Stimulated activated naive CD8-positive, alpha-beta T cell treated with anti-CD3 and anti-CD28 coated beads, Interleukin-15, Interleukin-2, amounts not matched to agents 100 U/mL and 50 U/mL, for 24 hours (primary cell): ENCODE data around the gene NVL.
"Not testable (repeated sequence)": the region's sequence is repeated elsewhere in the genome, so short reads cannot be mapped to it uniquely, and the experiment has no call there.

Source experiments
- ATAC-seq: fragments of 150-1000 bp; cut with Tn5 transposase; one replicate; pipeline ENCODE4 v1.10.0; 2021
- DNase-seq: peaks from one replicate; pipeline ENCODE4 v3.0.0; 2021

The NVL gene

GRCh38 chr1:224338150-224338838 is 8.3 kb upstream of the NVL start:
- no peak for ATAC-seq
- no peak for DNase-seq

DNA sequence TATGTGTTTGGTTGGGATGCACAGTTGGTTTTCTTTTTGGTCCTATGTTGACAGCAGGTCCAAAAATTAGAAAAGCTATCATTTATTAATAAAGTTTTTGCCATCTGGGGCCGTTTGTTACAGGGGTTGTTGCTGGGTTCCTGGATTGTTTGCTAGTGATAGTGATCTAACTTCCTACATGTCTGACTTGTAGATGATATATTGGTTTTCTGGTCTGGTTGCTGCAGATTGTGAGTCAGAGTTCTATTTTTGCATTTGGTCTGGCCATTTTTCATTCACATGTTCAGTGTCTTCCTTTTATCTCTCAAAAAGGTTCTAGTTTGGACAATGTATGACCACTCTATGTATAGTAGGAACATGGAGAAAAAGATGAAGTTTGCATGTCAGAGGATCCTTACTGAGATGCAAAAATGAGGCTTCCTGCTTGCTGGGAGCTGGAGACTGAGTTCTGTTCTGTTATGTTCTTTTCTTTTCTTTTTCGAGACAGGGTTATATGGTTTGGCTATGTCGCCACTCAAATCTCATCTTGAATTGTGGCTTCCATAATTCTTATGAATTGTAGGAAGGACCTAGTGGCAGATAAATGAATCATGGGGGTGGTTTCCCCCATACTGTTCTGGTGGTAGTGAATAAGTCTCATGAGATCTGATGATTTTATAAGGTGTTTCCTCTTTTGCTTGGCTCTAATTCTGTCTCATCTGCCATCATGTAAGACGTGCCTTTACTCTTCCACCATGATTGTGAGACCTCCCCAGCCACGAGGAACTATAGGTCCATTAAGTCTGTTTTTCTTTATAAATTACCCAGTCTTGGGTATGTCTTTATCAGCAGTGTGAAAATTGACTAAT is 4.2 kb upstream of the NVL start:
- DNase-seq = no peak
- ATAC-seq = peak; percentile 6

GRCh38 chr1:224333309-224333926 is 3.4 kb upstream of the NVL start:
- DNase-seq (no peak), ATAC-seq (no peak)

- DNase-seq = no peak
- ATAC-seq = no peak
Measured at GRCh38 chr1:224331824-224332223, 1.9 kb upstream of the NVL start.

DNA sequence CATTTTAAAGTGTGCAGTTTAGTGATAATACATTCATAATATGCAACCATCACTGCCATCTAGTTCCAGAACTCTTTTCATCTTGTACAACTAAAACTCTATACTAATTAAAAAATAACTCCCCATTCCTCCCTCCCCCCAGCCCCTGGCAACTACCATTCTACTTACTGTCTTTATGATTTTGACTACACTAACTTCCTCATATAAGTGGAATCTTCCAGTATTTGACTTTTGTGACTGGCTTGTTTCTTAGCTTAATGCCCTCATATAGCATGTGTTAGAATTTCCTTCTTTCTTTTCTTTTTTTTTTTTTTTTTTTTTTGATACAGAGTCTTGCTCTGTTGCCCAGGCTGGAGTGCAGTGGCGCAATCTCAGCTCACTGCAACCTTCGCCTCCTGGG is 1.4 kb upstream of the NVL start:
- DNase-seq = no peak
- ATAC-seq = no peak

DNA sequence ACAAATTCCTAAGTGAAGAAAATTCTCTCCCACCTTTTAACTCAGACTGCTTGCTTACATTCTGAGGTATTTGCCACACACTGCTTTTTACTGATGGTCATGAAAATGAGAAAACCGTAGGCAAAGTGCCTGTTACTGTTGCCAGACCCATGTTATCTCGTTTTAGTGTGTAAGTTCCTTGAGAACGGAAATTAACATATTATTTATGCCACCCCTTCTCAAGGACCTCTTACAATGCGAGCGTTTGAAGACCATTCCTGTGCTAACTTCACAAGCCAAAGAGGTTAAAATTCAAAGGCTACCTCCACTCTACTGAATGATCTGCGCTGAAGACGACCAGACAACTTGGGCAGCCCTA is 509 bp downstream of the NVL start:
- DNase-seq (no peak), ATAC-seq (no peak)

DNA sequence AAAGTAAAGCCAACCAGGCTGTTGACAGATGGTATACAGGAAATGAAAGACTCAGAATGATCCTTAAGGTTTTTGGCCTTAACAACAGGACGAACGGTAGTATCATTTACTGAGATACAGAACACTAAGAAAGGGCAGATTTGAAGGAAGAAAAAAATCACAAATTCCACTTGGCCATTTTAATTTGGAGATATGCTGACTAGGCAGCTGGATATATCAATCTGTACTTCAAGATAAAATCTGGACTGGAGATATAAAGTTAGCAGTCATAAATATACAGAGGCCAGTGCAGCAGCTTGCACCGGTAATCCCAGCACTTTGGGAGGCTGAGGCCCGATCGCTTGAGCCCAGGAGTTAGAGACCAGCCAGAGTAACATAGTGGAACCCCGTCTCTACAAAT is 1.3 kb downstream of the NVL start:
- DNase-seq (no peak), ATAC-seq (no peak)

- DNase-seq (no peak), ATAC-seq (no peak)
Measured at GRCh38 chr1:224325959-224326358, 4.0 kb downstream of the NVL start.

- no peak for ATAC-seq
- no peak for DNase-seq
Measured at GRCh38 chr1:224321706-224322105, 8.3 kb downstream of the NVL start.

DNA sequence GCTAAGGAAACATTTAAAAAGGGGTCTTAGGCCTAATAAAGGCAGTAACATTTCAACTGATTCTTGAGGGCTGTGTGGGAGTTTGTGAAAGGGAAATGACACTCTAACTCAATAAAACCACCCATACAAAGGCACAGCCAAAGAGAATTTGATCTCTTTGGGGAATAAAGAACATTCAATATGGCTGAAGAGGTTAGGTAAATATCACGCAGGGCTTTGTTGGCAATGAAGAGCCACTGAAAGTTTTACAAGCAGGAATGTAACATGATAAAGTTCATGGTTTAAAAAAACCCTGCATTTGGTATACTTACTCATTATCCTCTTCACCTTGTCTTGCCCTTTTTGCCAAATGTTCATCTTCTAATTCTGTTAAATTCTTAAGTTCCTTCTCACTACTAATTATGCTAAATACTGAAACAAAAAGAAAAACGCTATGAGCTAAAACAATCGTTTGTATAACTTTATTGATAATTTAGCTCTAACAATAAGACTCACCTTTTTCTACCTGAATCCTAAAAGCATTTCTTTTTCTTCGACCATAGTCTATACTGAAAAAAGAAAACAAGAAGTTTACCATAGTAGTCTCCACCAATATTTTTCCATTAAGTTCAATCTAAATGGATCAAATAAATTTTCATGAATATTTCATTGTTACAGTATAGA is 12.5 kb downstream of the NVL start:
- no peak for ATAC-seq
- DNase-seq = no peak

GRCh38 chr1:224312025-224312424 is 17.9 kb downstream of the NVL start:
- ATAC-seq = no peak
- no peak for DNase-seq

DNA sequence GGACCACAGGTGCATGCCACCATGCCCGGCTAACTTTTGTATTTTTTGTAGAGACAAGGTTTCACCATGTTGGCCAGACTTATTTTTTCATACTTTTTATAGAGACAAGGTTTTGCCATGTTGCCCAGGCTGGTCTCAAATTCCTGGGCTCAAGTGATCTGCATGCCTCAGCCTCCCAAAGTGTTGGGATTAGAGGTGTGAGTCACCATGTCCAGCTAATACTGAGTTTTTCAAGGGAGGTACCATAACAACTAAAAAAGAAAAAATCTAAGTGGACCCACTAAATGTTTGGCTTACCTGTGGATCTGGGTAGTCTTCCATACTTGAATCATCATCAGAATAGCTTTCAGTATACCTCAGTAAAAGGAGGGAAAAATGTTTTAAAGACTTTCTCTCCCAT is 18.5 kb downstream of the NVL start:
- DNase-seq, ATAC-seq: not testable (repeated sequence)

- no peak for ATAC-seq
- DNase-seq = no peak
Measured at GRCh38 chr1:224308064-224308463, 21.9 kb downstream of the NVL start.

- ATAC-seq = no peak
- DNase-seq = no peak
Measured at GRCh38 chr1:224304767-224305166, 25.2 kb downstream of the NVL start.

DNA sequence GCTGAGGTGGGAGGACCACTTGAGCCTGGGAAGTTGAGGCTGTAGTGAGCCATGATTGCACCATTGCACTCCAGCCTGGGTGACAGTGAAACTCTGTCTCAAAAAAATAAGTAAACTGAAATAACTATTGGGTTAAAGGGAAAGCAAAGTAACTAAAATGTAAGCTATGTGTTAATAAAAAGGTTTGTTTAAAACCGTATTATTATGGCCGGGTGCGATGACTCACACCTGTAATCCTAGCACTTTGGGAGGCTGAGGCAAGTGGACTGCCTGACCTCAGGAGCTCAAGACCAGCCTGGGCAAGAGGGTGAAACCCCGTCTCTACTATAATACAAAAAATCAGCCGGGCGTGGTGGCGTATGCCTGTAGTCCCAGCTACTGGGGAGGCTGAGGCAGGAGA is 27.0 kb downstream of the NVL start:
- DNase-seq (no peak), ATAC-seq (no peak)

DNA sequence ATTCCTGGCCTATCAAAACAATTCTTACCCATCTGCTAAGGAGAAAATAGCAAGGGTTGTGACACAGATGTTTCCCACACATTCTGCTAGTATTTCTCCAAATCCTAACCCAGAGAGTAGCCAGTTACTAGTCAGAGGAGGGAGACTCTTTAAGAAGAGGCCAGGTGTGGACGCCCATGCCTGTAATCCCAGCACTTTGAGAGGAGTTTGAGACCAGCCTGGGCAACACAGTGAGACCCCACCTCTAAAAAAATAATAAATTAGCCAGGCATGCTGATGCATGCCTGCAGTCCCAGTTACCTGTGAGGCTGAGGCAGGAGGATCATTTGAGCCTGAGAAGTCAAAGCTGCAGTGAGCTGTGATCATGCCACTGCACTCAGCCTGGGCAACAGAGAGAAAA is 28.6 kb downstream of the NVL start:
- no peak for ATAC-seq
- no peak for DNase-seq

DNA sequence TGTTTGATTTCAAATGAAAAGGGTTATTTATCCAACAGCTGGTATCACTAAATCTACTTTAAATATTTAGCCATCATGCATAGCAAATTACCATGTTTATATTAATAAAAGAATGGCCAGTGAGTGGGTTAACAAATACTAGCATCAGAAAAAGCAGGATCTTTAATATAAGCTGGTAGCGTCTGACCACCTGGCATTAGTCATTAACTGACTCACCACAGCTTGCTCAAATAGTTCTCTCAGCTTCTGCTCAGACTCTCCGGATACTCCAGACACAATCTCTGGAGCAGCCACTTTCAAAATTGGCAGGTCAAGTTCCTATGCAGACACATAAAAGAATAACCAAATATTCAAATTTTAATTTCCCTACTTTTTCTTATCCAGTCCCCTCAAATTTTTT is 29.6 kb downstream of the NVL start:
- no peak for ATAC-seq
- DNase-seq = no peak

DNA sequence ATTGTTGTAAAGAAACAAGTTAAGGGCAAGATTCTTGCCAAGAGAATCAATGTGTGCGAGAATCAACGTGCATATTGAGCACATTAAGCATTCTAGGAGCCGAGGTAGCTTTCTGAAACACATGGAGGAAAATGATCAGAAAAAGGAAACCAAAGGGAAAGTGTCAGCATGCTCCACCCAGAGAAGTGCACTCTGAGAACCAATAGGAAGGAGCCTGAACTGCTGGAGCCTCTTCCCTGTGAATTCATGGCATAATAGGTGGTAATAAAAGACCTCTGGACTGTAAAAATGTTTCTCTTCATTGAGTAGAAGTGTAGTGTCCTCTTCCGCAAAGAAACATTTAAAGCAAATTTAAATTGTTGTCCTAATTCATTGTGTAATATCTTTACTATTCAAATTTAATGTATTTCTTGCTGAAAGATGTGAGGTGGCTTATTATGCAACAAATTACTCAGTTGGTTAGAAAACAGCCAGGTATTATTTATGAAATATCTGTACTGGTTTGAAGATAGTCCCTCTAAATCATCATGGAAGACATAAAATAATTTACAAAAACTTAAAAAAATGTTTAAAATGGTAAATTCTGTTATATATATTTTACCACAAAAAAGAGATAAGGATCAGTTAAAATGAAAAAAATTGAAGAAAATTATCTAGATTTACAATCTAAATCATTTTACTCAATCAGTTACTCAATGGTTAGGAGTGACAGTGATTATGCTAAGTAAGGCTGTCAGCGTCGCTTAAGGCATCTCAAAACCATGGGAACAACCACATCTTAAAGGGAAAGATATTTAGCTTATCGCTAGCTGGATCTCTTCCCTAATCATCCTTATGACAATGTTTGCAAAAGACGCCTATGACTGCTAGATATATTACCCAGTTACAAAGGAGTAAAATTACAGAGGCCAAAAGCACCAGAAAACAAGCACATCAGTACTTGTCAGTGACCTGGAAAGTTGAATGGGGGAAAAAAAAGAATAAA is 31.3 kb downstream of the NVL start:
- no peak for ATAC-seq
- no peak for DNase-seq

DNA sequence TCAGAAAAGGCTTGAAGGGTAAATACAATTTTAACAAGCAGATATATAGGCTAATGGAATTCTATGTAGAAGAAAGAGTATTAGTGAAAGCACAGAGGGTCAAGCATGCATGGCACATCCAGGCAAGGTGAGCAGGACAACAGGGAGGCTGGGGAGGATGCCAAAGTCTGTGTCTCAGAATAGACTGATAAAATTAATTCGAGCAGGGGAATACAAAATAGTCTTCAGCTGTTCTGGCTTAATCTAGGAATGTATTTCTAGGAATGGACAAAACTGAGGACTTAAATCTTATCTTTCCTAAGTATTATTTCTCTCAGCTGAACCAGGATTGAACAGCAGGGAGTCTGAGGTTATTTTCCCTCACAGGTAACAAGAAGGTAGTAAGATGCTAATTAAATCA is 35.2 kb downstream of the NVL start:
- no peak for DNase-seq
- no peak for ATAC-seq

DNA sequence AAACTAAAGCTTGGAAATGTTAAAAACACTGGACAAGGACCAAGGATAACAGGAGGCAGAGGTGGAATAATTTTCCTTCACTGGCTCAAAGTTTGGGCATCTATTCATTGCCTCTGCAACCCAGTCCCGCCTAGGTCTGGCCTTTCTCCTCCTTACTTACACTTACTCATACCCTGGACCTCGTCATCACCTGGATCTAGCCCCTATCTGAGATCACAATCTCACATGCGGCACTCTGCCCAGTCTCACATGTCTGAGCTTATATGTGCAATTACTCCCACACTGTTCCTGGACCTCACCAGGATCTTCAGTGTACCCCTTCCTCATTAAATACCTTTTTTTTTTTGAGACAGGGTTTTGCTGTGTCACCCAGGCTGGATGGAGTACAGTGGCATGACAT is 37.6 kb downstream of the NVL start:
- DNase-seq = no peak
- ATAC-seq = no peak

DNA sequence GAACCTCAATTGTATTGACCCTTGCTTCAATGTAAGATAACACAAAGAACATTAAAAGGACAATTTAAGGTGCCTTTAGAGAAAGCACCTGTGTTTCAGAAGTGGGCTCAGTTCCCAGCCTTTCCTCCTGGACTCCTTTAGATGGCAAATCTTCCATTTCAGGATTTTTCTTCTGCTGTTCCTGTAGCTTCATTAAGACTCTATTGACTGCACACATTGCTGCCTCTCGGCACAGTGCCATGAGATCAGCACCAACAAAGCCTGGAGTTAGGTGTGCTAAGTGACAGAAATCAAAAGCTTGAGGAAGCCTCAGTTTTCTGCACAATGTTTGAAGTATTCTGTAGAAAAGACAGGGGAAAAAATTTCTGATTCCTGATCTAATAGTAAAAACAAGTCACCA is 40.6 kb downstream of the NVL start:
- DNase-seq (no peak), ATAC-seq (no peak)

GRCh38 chr1:224287714-224288113 is 42.3 kb downstream of the NVL start:
- no peak for ATAC-seq
- no peak for DNase-seq
